Measurements from ENCODE around the gene CPVL.

DNA sequence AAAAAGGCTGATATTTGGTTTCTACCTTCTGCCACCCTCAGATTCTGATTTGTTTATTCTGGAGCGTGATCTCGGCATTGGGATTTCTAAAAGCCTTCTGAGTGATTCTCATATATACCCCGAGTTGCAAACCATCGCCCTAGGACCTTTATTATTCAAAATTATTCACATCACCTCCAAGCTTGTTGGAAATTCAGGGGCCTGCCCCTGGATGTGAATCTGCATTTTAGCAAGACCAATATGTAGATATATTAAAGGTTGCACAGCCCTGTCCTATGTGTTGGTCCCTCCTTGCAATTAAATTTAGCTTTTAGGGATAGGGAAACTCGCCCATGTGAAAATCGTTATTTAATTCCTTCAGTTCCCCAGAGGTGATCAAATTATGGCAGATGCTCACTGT lies 39.3 kb upstream of the CPVL start:
- no peak for TF ChIP-seq CTCF (IDR thresholded peaks at IDR 0.05; ENCODE audit: insufficient read depth, low read depth, low read length)
- TF ChIP-seq EZH2 (IDR thresholded peaks at IDR 0.05; ENCODE audit: insufficient read depth, low read length), result no peak
